Measurements from ENCODE around the gene ABCA2.
"Not testable (repeated sequence)": the region's sequence is repeated elsewhere in the genome, so short reads cannot be mapped to it uniquely, and the experiment has no call there.

The ABCA2 gene

DNA sequence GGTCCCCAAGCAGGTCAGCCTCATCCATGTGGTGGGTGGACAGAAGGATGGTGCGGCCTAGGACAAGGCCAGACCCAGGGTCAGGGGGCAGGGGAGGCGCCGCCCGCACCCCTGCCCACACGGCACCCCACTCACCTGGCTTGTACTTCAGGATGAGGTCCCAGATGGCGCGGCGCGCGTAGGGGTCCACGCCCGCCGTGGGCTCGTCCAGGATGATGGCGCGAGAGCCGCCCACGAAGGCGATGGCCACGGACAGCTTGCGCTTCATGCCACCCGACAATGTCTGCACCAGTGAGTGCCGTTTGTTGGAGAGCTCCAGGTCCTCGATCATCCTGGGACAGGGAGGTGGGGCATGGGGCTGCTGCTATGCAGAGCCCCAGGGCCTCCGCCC, 12.5 kb downstream of the ABCA2 start:
- DNase-seq, result no peak

- DNase-seq, result no peak
These were observed 13.1 kb downstream of the ABCA2 start for GRCh38 chr9:137014776-137015539.

- no peak for DNase-seq
These were observed 13.9 kb downstream of the ABCA2 start for GRCh38 chr9:137014166-137014565.

GRCh38 chr9:137013571-137013940, 14.5 kb downstream of the ABCA2 start:
- no peak for DNase-seq

GRCh38 chr9:137012694-137013570, 15.1 kb downstream of the ABCA2 start:
- DNase-seq, result no peak

- no peak for DNase-seq
These were observed 15.9 kb downstream of the ABCA2 start for GRCh38 chr9:137011907-137012675.

DNA sequence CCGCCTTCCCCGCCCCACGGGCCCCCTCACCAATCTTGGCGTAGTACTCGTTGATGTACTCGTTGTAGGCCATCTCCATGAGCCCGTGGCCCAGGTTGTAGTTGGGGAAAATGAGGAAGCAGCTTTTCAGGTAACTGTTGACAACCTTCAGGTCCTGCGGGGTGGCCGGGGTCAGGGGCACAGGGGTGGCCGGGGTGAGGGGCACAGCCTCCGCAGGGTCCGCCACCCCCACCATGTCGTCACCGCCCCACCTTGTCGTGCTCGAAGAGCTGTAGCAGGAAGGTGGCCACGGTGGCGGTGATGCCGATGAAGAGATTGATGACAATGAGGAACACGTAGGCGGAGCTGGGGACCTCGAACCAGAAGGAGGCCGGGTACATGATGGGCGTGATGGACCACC, 16.9 kb downstream of the ABCA2 start:
- DNase-seq, result no peak

GRCh38 chr9:137009938-137010732, 17.9 kb downstream of the ABCA2 start:
- no peak for DNase-seq

DNA sequence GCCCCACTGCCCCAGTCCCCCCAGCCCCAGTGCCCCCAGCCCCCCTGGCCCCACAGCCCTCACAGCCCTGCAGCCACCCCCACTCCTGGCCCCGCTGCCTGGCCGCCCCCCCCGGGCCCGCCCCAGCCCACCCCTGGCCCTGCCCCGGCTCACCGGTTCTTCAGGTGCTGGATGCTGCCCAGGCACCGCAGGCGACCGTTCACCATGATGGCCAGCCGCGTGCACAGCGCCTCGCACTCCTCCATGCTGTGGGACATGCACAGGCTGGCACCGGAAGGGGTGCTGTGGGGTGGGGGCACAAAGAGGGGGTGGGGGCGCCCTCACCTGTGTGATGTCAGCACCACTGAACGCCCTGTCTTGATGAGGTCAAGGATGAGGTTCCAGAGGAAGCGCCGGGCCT, 18.8 kb downstream of the ABCA2 start:
- no peak for DNase-seq

- no peak for DNase-seq
These were observed 19.7 kb downstream of the ABCA2 start for GRCh38 chr9:137008312-137008711.

DNA sequence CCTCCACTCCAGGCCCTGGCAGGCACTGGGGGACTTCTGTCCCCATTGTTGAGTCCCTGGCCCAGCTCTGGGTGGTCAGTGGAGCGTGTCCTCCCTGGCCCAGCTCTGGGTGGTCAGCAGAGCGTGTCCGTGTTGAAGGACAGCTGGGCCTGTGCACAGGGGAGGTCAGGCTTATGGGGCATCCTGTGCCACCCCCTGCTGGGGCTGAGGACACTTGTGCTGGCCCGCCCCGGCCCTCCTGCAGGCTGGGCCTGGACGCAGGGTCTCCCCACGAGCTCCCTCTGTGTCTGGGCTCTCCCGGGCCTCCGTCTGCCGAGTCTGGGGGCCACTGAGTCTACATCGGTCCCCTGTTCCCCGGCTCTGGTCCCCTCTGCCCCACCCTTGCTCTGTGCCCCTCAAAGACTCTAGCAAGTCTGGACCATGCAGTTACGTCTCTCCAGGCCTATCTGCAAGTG, 20.2 kb downstream of the ABCA2 start:
- no peak for DNase-seq

- no peak for DNase-seq
These were observed 20.8 kb downstream of the ABCA2 start for GRCh38 chr9:137007108-137007815.

DNA sequence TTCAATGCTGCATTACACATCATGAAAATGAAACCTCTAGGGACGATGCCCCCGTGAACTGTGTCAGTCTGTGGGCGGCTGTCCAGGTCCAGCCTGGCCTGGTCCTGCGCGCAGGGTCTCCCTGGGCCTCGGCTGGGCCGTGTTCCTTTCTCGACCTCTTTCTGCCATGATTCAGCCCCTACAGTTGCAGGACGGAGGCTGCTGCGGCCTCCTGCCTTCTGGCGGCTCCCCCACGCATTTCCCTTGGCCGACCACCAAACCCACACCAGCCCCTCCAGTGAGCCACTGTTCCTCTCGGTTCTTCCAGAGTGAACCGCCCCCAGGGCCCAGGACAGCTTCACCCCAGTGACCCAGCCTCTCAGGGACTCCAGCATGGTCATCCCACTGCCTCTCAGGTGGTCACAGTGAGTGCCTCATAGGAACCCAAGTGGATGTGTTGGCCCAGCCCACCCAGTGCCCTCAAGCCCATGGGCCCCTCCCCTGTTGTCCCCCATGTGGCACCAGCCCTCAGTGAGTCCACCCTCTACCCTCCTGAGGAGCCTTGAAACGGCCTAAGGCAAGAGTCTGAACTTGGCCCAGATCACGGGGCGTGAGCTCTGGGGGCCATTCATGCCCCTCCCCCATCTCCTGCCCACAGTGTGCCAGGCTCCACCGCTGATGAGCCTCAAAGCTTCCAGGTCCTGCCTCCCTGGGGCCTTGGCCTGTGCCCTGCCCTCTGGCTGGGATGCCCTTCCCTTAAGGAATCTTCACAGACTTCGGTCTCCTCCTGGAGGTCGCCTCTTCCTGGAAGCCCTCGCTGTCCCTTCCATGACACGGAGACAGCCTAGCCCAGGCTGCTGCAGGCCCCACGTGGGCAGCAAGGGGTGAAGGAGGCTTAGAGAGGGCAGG, 21.7 kb downstream of the ABCA2 start:
- DNase-seq, result no peak

DNA sequence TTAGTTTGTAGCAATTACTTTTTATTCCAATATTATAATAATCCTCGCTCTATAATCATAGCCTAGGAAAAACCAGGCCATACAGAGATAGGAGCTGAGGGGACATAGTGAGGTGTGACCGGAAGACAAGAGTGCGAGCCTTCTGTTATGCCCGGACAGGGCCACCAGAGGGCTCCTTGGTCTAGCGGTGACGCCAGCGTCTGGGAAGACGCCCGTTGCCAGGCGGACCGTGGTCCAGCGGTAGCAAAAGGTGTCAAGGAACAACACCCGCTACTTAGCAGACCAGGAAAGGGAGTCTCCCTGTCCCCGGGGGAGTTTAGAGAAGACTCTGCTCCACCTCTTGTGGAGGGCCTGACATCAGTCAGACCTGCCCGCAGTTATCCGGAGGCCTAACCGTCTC, 23.8 kb downstream of the ABCA2 start:
- DNase-seq, result not testable (repeated sequence)

DNA sequence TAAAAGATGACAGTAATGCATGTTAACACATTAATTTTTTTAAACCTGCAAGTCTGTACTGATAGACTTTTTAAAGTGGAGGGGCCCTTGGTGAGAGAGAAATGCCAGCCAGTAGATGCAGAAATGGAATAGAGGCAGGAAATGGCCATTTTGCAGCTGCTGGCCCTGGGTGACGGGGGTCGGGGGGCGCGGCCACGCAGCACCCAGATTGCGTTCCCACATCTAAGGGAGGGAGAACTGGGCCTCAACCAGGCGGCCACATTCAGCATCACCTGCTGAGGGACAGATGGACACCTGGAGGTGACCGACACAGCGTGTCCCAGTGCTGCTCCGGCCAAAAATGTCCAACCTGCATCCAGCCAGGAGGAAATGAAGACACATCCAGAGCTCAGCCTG, 25.4 kb downstream of the ABCA2 start:
- no peak for DNase-seq

GRCh38 chr9:137001857-137002645, 26.0 kb downstream of the ABCA2 start:
- no peak for DNase-seq

- DNase-seq, result no peak
These were observed 27.7 kb downstream of the ABCA2 start for GRCh38 chr9:137000177-137000930.

- no peak for DNase-seq
These were observed 30.2 kb downstream of the ABCA2 start for GRCh38 chr9:136997830-136998234.

- DNase-seq, result no peak
These were observed 30.7 kb downstream of the ABCA2 start for GRCh38 chr9:136997371-136997770.
